SIG-M5 treated with dmso at 0.1 percent for 504 hours (cell line): ENCODE measurements around the gene KBTBD3.
A peak's percentile ranks its signal among the peaks of the same experiment; 100 is the strongest.
"Not testable (repeated sequence)": the region's sequence is repeated elsewhere in the genome, so short reads cannot be mapped to it uniquely, and the experiment has no call there.

Experiments
- DNase-seq: peaks from one replicate; lab custom pipeline; 2025; ENCODE audit not compliant: unreplicated experiment; lab: John Stamatoyannopoulos, UW

KBTBD3 gene

GRCh38 chr11:106061954-106062949 is 14.9 kb downstream of the KBTBD3 start:
- DNase-seq, result no peak

- DNase-seq, result no peak
Measured at GRCh38 chr11:106061249-106061784, 15.8 kb downstream of the KBTBD3 start.

GRCh38 chr11:106059617-106060016 is 17.5 kb downstream of the KBTBD3 start:
- no peak for DNase-seq

GRCh38 chr11:106058377-106058776 is 18.8 kb downstream of the KBTBD3 start:
- not testable (repeated sequence) for DNase-seq

- DNase-seq, result no peak
Measured at GRCh38 chr11:106051103-106051502, 26.0 kb downstream of the KBTBD3 start.

- DNase-seq, result no peak
Measured at GRCh38 chr11:106049727-106050476, 27.2 kb downstream of the KBTBD3 start.

- no peak for DNase-seq
Measured at GRCh38 chr11:106047631-106048030, 29.5 kb downstream of the KBTBD3 start.

GRCh38 chr11:106043540-106043939 is 33.6 kb downstream of the KBTBD3 start:
- no peak for DNase-seq

- no peak for DNase-seq
Measured at GRCh38 chr11:106032861-106033260, 44.3 kb downstream of the KBTBD3 start.

GRCh38 chr11:106031936-106032335 is 45.2 kb downstream of the KBTBD3 start:
- no peak for DNase-seq

- DNase-seq, result no peak
Measured at GRCh38 chr11:106031202-106031810, 45.8 kb downstream of the KBTBD3 start.

- no peak for DNase-seq
Measured at GRCh38 chr11:106030609-106031008, 46.5 kb downstream of the KBTBD3 start.

- DNase-seq, result no peak
Measured at GRCh38 chr11:106022795-106023275, 54.3 kb downstream of the KBTBD3 start.

GRCh38 chr11:106021967-106022794 is 55.0 kb downstream of the KBTBD3 start, which contains the start of gene MSANTD4:
Gene MSANTD4, minus strand, starts transcription at chr11:106022240. Its CDS starts 11,323 bp downstream, at chr11:106010917.
- DNase-seq, result peak; percentile 98

- DNase-seq, result peak; percentile 72
Measured at GRCh38 chr11:106021181-106021966, 55.8 kb downstream of the KBTBD3 start.

- DNase-seq, result no peak
Measured at GRCh38 chr11:106017093-106017492, 60.1 kb downstream of the KBTBD3 start.

- no peak for DNase-seq
Measured at GRCh38 chr11:106015066-106015465, 62.1 kb downstream of the KBTBD3 start.

- DNase-seq, result no peak
Measured at GRCh38 chr11:106014620-106015019, 62.5 kb downstream of the KBTBD3 start.

GRCh38 chr11:106014035-106014434 is 63.1 kb downstream of the KBTBD3 start:
- DNase-seq, result no peak
